IMR-90 (cell line): ENCODE measurements around the gene SYNPR.

Experiments used
- BHLHE40 ChIP-seq: fragments of 150-350 bp; IDR thresholded peaks from 2 replicates; pipeline ENCODE4 v1.6.1; 2016; ENCODE audit warnings: mild to moderate bottlenecking, low read depth, low read length
- CEBPB ChIP-seq: IDR thresholded peaks from 2 replicates; pipeline ENCODE4 v1.6.1; 2012; ENCODE audit warnings: low read depth, low read length, improper control_type of control experiment
- CHD1 ChIP-seq: IDR thresholded peaks from 2 replicates; pipeline ENCODE4 v1.6.1; 2012; ENCODE audit warnings: low read depth, low read length, improper control_type of control experiment
- FOS ChIP-seq: fragments of 150-350 bp; IDR thresholded peaks from 2 replicates; pipeline ENCODE4 v1.6.1; 2016; ENCODE audit warnings: low read depth, low read length
- MAFK ChIP-seq: IDR thresholded peaks from 2 replicates; pipeline ENCODE4 v1.6.1; 2012; ENCODE audit warnings: low read depth, low read length, improper control_type of control experiment
- MAZ ChIP-seq: IDR thresholded peaks from 2 replicates; pipeline ENCODE4 v1.6.1; 2012; ENCODE audit warnings: low read depth, mild to moderate bottlenecking, low read length, improper control_type of control experiment, moderate library complexity, borderline replicate concordance
- NFE2L2 ChIP-seq: fragments of 150-350 bp; IDR thresholded peaks from 2 replicates; pipeline ENCODE4 v1.6.1; 2016; ENCODE audit warnings: low read depth, mild to moderate bottlenecking, low read length
- POLR2A ChIP-seq: IDR thresholded peaks from 2 replicates; pipeline ENCODE4 v1.6.1; 2012; ENCODE audit warnings: mild to moderate bottlenecking, low read depth, low read length
- RAD21 ChIP-seq: IDR thresholded peaks from 2 replicates; pipeline ENCODE4 v1.6.1; 2012; ENCODE audit warnings: low read length, improper control_type of control experiment
- RCOR1 ChIP-seq: IDR thresholded peaks from 2 replicates; pipeline ENCODE4 v1.6.1; 2012; ENCODE audit warnings: mild to moderate bottlenecking, low read length, improper control_type of control experiment; ENCODE audit not compliant: insufficient replicate concordance
- TF ChIP-seq, protein P1 (sequence below): conservative IDR thresholded peaks from 2 replicates; pipeline ENCODE4 v1.5.1; 2012; ENCODE audit warnings: mild to moderate bottlenecking, low read depth, low read length, improper control_type of control experiment

- no peak for TF ChIP-seq RAD21
- no peak for TF ChIP-seq BHLHE40
- TF ChIP-seq POLR2A = no peak
- TF ChIP-seq MAFK = no peak
- TF ChIP-seq, protein P1, sequence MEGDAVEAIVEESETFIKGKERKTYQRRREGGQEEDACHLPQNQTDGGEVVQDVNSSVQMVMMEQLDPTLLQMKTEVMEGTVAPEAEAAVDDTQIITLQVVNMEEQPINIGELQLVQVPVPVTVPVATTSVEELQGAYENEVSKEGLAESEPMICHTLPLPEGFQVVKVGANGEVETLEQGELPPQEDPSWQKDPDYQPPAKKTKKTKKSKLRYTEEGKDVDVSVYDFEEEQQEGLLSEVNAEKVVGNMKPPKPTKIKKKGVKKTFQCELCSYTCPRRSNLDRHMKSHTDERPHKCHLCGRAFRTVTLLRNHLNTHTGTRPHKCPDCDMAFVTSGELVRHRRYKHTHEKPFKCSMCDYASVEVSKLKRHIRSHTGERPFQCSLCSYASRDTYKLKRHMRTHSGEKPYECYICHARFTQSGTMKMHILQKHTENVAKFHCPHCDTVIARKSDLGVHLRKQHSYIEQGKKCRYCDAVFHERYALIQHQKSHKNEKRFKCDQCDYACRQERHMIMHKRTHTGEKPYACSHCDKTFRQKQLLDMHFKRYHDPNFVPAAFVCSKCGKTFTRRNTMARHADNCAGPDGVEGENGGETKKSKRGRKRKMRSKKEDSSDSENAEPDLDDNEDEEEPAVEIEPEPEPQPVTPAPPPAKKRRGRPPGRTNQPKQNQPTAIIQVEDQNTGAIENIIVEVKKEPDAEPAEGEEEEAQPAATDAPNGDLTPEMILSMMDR = no peak
- no peak for TF ChIP-seq FOS
- TF ChIP-seq NFE2L2 = no peak
- TF ChIP-seq CEBPB = no peak
- TF ChIP-seq MAZ = no peak
- TF ChIP-seq CHD1 = no peak
- no peak for TF ChIP-seq RCOR1
These were observed 243.5 kb downstream of the SYNPR start for GRCh38 chr3:63521657-63522056.
